GM15510 (cell line): ENCODE data around the gene ROBO3.

Experiments
- POLR2A ChIP-seq: IDR thresholded peaks from 3 replicates; pipeline ENCODE4 v1.6.1; 2011; ENCODE audit warnings: borderline replicate concordance; ENCODE audit not compliant: insufficient read length; ENCODE audit errors: extremely low read depth

The ROBO3 gene

GRCh38 chr11:124898263-124898680 is 33.0 kb downstream of the ROBO3 start:
- TF ChIP-seq POLR2A = no peak

GRCh38 chr11:124898711-124899110 is 33.5 kb downstream of the ROBO3 start:
- no peak for TF ChIP-seq POLR2A

GRCh38 chr11:124899383-124900145 is 34.3 kb downstream of the ROBO3 start:
- no peak for TF ChIP-seq POLR2A

GRCh38 chr11:124900464-124900863 is 35.2 kb downstream of the ROBO3 start:
- TF ChIP-seq POLR2A = no peak

- TF ChIP-seq POLR2A = no peak
Measured at GRCh38 chr11:124902616-124903015, 37.4 kb downstream of the ROBO3 start.

- TF ChIP-seq POLR2A = no peak
Measured at GRCh38 chr11:124915541-124916369, 50.5 kb downstream of the ROBO3 start.

GRCh38 chr11:124916370-124916710 is 51.1 kb downstream of the ROBO3 start:
- TF ChIP-seq POLR2A = no peak

- TF ChIP-seq POLR2A = no peak
Measured at GRCh38 chr11:124917115-124917637, 51.9 kb downstream of the ROBO3 start.

GRCh38 chr11:124918950-124919349 is 53.7 kb downstream of the ROBO3 start, which contains the start of gene HEPN1:
Gene HEPN1, plus strand, starts transcription at chr11:124919250.
- no peak for TF ChIP-seq POLR2A

GRCh38 chr11:124919898-124920297 is 54.7 kb downstream of the ROBO3 start:
- no peak for TF ChIP-seq POLR2A

- TF ChIP-seq POLR2A = no peak
Measured at GRCh38 chr11:124920356-124920755, 55.1 kb downstream of the ROBO3 start.

- TF ChIP-seq POLR2A = no peak
Measured at GRCh38 chr11:124920870-124921609, 55.8 kb downstream of the ROBO3 start.

- TF ChIP-seq POLR2A = no peak
Measured at GRCh38 chr11:124922831-124923230, 57.6 kb downstream of the ROBO3 start.

GRCh38 chr11:124923296-124923695 is 58.1 kb downstream of the ROBO3 start:
- TF ChIP-seq POLR2A = no peak
